K562 (cell line): ENCODE measurements around the gene REEP6. TPM values are rescaled to one million over a fixed set of nuclear protein-coding genes. Genes with fewer than 3 reads are reported as not detected.
A peak's percentile ranks its signal among the peaks of the same experiment; 100 is the strongest.

Experiments used
- ARID4B ChIP-seq: sonication (generic); formaldehyde crosslinking; IDR thresholded peaks from 2 replicates; pipeline ENCODE4 v1.8.0; 2022; ENCODE audit warnings: mild to moderate bottlenecking, missing genetic modification reagents
- CXXC5 ChIP-seq: fragments of 250-450 bp; sonication (Bioruptor Pico); IDR thresholded peaks from 2 replicates; pipeline ENCODE4 v1.8.0; 2022; ENCODE audit warnings: inconsistent platforms, mild to moderate bottlenecking, moderate library complexity
- MNT ChIP-seq, 2 experiments: fragments of 450-650 bp; conservative IDR thresholded peaks; 2 replicates each; pipeline ENCODE4 v1.6.1; 2017; ENCODE audit warnings: mild to moderate bottlenecking in 2 of 2, moderate library complexity in 2 of 2
- MYBL2 ChIP-seq, 2 experiments: fragments of 450-650 bp in 1 of 2; sonication (generic) in 1 of 2; formaldehyde crosslinking in 1 of 2; IDR thresholded peaks; 2 replicates each; pipeline versions ENCODE4 v1.6.1 to v1.8.1; 2017 to 2022; ENCODE audit warnings: borderline replicate concordance in 1 of 2, inconsistent platforms in 1 of 2, low read depth in 1 of 2, mild to moderate bottlenecking in 1 of 2, missing genetic modification reagents in 1 of 2, moderate library complexity in 1 of 2
- NFIC ChIP-seq: fragments of 450-650 bp; IDR thresholded peaks from 2 replicates; pipeline ENCODE4 v1.6.1; 2017; ENCODE audit warnings: mild to moderate bottlenecking, inconsistent platforms
- POLR2G ChIP-seq: fragments of 200-400 bp; formaldehyde crosslinking; IDR thresholded peaks from 2 replicates; pipeline ENCODE4 v1.6.1; 2017; ENCODE audit warnings: low read depth, mild to moderate bottlenecking, antibody characterized with exemption, low read length, moderate library complexity
- STAT5B ChIP-seq: fragments of 250-450 bp; sonication (Bioruptor Pico); IDR thresholded peaks from 2 replicates; pipeline ENCODE4 v1.8.0; 2021; ENCODE audit warnings: mild to moderate bottlenecking, inconsistent platforms
- TEAD1 ChIP-seq, 2 experiments: fragments of 450-650 bp in 1 of 2; sonication (generic) in 1 of 2; formaldehyde crosslinking; IDR thresholded peaks; 2 replicates each; pipeline versions ENCODE4 v1.4.0 to v1.8.0; 2020 to 2022; ENCODE audit warnings: mild to moderate bottlenecking in 2 of 2, missing genetic modification reagents in 1 of 2
- ZBTB33 ChIP-seq: sonication (generic); formaldehyde crosslinking; IDR thresholded peaks from 2 replicates; pipeline ENCODE4 v1.8.1; 2023; ENCODE audit warnings: mild to moderate bottlenecking, missing genetic modification reagents
- ZNF263 ChIP-seq: sonication (generic); formaldehyde crosslinking; IDR thresholded peaks from 2 replicates; pipeline ENCODE4 v1.8.0; 2022; ENCODE audit warnings: mild to moderate bottlenecking, missing genetic modification reagents, borderline replicate concordance
- polyA plus RNA-seq, 8 experiments: library from polyadenylated mRNA; depleted of rRNA in 4 of 8; stranded (reverse) in 5 of 8; unstranded in 3 of 8; fragments of >200 nt; fragmentation: Nextera tagmentation in 2 of 8; fragmentation: Illumina TruSeq in 1 of 8; extraction: Ambion mirVana in 2 of 8; extraction: Trizol in 1 of 8; gene quantifications; 2 replicates each; pipeline versions ENCODE4 v1.2.1 to v1.2.3, GENCODE V29; 2011 to 2014; ENCODE audit warnings: inconsistent platforms in 1 of 8, missing spikeins in 1 of 8
- total RNA-seq, 7 experiments: library from RNA; depleted of rRNA in 6 of 7; stranded (reverse); fragments of >200 nt in 6 of 7; fragmentation: Illumina TruSeq in 2 of 7; extraction: Trizol in 2 of 7; gene quantifications; 2 replicates each; pipeline versions ENCODE4 v1.2.1 to v1.2.3, GENCODE V29; 2011 to 2021; ENCODE audit warnings: low replicate concordance in 1 of 7
- TF ChIP-seq, protein P1 (sequence below): fragments of 450-650 bp; IDR thresholded peaks from 2 replicates; pipeline ENCODE4 v1.6.1; 2016; ENCODE audit warnings: antibody characterized with exemption
- TF ChIP-seq, protein P2 (sequence below): IDR thresholded peaks from 3 replicates; pipeline ENCODE4 v1.6.1; 2011; ENCODE audit warnings: borderline replicate concordance, mild to moderate bottlenecking, moderate library complexity; ENCODE audit not compliant: insufficient read length; ENCODE audit errors: extremely low read depth

The REEP6 gene
- total and polyA plus RNA-seq, 9 of the 15 experiments (the other 6 are each of a cell fraction or from before 2014, with no cell fraction given): 1.2 to 64.2 (median 12.7) TPM

DNA sequence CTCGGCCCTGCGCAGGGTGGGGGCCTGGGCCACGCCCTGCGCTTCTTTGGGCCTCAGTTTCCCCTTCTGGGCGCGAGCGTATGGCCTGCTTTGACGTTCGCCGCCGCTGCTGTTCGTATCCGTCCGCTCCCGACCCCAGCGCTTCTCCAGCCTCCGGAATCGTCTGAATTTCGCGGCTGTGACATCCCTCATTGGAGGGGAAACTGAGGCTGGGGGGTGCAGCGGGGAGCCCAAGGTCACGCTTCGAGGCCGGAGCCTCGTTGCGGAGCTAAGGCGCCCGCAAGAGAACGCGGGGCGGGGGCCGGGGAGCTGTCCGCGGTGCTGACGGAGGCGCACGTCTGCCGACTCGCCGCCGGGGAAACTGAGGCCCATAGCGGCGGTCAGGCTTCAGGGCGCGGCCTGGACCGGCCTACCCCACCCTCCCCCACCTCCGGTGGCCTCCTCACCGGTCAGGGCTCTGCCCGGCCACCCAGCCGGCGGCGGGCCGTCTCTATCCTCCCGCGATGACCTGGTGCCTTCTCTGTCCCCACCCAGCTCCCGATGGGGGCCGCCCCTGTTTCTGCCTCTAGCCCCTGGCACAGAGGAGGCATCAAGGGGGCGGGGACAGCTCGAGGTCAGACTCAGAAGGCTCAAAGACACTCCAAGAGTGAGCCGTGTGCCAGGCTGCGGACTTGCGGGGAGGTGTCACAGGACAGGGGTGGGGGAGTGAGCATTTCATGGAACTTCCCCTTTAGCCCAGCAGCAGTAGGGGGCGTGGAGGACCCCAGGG is 44.1 kb upstream of the REEP6 start (continued):
- TF ChIP-seq ARID4B (peak; percentile 71), TEAD1 (CRISPR knock-in tag; IDR thresholded peaks at IDR 0.05) (peak in 1 of 2 experiments; percentile 45; a peak in 1 of 4 replicates), ZBTB33 (CRISPR knock-in tag) (peak; percentile 31; the same call in 1 of the 2 replicates), POLR2G (0 out of 2 replicates have a peak, but pooled peaks have one; percentile 20), CXXC5 (CRISPR knock-in tag) (peak; percentile 51; the same call in 1 of the 2 replicates), MYBL2 (IDR thresholded peaks at IDR 0.05; ENCODE audit: low read depth) (no peak), MYBL2 (CRISPR knock-in tag; IDR thresholded peaks at IDR 0.05; ENCODE audit: borderline replicate concordance) (no peak), MNT (conservative IDR thresholded peaks at IDR 0.05) (peak; percentile 41 to 75; a peak in 3 of 4 replicates), ZNF263 (CRISPR knock-in tag) (peak; percentile 25; the same call in 1 of the 2 replicates), STAT5B (CRISPR knock-in tag) (no peak), NFIC (no peak)
- TF ChIP-seq, protein P1, sequence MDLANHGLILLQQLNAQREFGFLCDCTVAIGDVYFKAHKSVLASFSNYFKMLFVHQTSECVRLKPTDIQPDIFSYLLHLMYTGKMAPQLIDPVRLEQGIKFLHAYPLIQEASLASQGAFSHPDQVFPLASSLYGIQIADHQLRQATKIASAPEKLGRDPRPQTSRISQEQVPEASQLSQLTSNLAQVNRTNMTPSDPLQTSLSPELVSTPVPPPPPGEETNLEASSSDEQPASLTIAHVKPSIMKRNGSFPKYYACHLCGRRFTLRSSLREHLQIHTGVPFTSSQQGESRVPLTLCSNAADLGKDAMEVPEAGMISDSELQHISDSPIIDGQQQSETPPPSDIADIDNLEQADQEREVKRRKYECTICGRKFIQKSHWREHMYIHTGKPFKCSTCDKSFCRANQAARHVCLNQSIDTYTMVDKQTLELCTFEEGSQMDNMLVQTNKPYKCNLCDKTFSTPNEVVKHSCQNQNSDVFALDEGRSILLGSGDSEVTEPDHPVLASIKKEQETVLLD: no peak
- TF ChIP-seq, protein P2, sequence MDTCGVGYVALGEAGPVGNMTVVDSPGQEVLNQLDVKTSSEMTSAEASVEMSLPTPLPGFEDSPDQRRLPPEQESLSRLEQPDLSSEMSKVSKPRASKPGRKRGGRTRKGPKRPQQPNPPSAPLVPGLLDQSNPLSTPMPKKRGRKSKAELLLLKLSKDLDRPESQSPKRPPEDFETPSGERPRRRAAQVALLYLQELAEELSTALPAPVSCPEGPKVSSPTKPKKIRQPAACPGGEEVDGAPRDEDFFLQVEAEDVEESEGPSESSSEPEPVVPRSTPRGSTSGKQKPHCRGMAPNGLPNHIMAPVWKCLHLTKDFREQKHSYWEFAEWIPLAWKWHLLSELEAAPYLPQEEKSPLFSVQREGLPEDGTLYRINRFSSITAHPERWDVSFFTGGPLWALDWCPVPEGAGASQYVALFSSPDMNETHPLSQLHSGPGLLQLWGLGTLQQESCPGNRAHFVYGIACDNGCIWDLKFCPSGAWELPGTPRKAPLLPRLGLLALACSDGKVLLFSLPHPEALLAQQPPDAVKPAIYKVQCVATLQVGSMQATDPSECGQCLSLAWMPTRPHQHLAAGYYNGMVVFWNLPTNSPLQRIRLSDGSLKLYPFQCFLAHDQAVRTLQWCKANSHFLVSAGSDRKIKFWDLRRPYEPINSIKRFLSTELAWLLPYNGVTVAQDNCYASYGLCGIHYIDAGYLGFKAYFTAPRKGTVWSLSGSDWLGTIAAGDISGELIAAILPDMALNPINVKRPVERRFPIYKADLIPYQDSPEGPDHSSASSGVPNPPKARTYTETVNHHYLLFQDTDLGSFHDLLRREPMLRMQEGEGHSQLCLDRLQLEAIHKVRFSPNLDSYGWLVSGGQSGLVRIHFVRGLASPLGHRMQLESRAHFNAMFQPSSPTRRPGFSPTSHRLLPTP: no peak
